ENCODE measurements around the gene PPFIBP1.

The PPFIBP1 gene

DNA sequence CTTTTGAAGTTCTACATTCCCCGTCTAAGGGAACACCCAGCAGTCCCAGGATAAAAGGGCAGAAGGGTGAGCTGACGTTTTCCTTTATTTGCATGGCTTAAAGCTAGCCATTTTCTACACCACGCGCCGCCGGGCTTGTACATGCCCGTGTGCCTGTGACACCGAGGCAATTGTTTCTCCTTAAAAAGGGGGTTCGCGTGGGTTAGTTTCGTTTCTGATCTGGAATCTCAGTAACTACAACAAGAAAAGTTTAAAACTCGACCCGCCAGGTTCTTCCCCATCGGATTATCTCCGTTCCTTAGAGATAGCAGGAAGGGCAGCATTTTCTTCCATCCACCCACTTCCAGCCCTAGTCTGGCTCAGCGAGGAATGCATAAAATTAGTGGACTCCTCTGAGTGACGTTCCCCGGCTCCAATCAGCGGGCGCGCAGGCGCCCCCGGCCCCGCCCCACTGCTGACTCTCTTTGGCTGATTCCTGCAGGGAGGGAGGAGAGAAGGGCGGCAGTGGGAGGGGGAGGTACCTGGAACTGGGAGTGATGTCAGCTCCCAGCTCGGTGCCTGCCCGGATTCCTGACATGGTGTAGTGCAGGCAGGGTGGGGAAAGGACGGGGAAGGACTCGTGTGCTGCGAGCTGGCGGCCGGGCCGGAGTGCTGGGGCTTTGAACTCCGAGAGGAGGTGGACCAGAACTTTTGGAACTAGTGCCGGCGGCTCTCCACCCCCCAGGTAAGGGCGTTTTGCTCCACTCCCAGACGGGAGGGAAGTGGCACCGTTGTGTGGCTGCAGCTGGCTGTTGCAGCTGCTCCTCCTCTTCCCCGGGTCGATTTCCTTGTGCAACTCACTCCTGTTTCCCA is at the start of gene PPFIBP1:
Gene PPFIBP1, plus strand, starts transcription at position 565 of the 852 bp plus-strand sequence. CDS start 109,191 bp downstream, outside the sequence.
- peak; percentile 97 for DNase-seq

DNA sequence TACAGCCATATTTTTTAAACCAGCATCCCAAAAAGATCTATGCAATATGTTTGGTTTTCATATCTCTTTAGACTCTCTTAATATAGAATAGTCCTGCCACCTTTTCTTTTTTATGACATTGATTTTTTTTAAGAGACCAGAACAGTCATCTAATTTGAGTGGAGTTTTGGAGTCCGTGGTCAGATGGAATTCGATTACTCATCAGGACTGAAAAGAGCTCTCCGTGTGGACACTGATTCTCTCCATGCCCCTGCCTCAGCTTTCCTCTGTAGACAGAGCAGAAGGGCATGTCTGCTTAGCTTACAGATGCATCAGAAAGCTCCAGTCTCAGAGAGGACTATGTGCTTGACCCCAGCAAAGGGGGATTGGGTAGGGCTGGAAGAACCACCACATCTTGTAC is 49.7 kb upstream of the PPFIBP1 start:
- no peak for DNase-seq

DNA sequence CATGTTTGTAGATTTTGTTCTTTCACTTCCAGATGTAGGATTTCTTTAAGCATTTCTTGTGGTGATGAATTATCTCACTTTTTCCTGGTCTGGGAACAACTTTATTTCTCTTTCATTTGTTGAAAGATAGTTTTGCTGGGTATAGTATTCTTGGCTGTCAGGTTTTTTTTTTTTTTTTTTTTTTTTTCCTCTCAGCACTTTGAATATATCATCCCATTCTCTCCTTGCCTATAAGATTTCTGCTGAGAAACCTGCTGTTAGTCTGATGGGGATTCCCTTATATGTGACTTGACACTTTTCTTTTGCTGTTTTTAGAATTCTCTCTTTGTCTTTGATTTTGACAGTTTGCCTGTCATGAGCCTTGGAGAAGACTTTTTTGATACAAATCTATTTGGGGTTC is 47.0 kb upstream of the PPFIBP1 start:
- no peak for DNase-seq

DNA sequence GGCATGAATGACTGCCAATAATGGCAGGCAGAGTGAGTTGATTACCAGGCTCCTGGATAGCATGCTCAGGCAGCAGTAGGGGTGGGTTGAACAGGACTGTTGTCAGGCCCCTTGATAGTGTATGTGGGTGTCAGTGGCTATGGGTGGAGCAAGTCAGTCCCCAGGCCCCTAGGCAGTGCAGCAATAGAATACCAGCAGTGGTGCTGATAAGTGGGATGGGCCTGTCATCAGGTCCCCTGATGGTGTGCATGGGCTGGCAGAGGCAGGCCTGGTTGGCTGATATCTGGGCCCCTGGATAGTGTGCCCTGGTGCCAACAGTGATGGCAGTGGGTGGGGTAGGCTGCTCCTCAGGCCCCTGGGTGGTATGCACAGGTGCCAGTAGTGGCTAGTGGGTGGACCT is 45.1 kb upstream of the PPFIBP1 start:
- DNase-seq = no peak

DNA sequence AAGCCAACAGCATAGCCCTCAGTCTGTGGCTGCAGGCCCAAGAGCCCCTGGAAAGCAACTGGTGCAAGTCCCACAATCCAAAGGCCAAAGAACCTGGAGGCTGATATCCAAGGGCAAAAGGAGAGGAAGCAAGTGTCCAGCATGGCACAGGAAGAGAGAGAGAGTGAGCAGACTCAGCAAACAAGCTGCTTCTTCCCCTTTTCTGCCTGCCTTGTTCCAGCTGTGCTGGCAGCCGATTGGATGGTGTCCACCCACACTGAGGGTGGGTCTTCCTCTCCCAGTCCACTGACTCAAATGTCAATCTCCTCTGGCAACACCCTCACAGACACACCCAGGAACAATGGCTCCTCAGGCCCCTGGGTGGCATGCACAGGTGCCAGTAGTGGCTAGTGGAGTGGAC is 44.0 kb upstream of the PPFIBP1 start:
- DNase-seq = no peak

DNA sequence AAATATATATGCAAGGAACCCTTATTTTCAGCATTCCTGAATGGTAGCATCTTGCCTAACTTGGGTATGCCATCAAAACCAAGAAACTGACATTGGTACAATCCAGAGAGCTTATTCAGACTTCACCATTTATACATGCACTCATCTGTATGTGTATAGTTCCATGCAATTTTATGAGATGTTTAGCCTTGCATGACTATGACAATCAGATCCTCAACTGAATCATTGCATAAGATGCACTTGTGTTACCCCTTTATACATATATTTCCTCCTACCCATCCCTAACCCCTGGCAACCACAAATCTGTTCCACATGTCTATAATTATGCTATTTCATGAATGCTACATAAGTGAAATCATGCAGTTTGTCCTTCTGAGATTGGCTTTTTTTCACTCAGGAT is 37.0 kb upstream of the PPFIBP1 start:
- DNase-seq = no peak

DNA sequence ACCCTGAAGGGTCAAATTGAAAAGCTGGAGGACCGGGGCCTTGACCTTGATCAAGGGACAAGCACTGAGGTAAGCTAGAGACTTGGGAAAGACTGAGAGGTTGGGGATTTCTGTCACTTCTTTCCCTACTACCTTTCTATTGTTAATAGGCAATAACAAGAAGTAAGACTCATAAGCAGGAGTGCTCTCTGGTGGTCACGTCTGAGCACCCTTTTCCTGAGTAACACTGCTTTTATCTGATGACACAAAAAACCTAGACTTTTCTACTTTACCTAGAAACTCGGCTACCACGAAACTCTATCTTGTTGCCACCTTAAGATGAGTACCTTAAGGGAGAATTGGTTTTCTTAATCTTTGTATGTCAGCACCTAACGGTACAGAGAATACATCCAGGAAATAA is 35.5 kb upstream of the PPFIBP1 start:
- no peak for DNase-seq

DNA sequence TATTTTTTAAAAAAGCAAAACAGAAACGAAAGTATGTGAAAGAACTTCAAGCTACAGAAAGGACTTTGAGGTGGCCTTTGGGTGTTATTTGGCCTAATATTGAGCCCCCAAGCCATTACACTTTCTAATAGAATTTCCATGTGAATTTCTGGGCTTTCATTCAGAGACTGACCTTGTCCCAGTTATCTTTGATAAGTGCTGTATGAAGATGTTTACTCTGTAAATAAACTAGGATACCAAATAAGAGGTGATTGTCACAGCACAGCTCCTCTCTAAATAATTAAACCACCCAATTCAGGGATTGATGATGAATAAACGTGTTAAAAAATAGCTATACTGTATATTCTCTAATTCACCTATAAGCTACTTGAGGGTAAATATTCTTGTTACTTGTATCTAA is 32.8 kb upstream of the PPFIBP1 start:
- no peak for DNase-seq

DNA sequence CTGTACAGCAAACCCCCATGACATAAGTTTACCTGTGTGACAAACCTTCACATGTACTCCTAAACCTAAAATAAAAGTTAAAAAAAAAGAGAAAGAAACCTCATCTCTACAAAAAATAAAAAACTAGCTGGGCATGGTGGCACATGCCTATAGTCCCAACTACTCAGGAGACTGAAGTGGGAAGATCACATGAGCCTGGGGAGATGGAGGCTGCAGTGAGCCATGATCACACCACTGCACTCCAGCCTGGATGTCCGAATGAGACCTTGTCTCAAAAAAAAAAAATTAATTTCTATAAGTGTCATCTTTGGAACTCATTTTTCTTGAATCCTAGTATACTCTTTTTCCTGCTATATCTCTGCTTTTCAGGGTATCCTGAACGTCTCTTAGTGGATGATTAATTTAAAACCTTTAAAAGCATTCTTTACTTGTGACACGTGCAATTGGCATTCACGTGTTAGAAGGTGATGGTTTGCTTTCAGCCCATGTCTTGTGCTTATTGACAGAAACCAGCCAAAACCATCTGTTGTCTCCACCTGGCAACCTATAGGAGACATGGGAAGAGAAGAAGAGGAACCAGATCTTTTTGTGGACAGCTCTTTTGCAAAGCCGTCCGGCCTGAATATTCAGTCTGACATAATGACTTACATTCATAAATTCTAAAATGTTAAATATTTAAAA is 30.6 kb upstream of the PPFIBP1 start:
- no peak for DNase-seq

DNA sequence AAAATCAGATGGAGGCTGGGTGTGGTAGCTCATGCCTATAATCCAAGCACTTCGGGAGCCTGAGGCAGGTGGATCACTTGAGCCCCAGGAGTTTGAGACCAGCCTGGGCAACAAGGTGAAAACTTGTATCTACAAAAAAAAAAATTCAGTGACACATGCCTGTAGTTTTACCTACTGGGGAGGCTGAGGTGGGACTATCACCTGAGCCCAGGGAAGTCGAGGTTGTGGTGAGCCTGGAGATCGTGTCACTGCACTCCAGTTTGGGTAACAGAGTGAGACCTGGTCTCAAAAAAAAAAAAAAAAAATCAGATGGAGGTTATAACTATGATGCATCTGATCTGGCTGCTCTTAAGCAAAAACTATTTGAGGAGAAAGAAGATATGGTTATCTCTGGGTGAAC is 26.6 kb upstream of the PPFIBP1 start:
- DNase-seq = no peak

DNA sequence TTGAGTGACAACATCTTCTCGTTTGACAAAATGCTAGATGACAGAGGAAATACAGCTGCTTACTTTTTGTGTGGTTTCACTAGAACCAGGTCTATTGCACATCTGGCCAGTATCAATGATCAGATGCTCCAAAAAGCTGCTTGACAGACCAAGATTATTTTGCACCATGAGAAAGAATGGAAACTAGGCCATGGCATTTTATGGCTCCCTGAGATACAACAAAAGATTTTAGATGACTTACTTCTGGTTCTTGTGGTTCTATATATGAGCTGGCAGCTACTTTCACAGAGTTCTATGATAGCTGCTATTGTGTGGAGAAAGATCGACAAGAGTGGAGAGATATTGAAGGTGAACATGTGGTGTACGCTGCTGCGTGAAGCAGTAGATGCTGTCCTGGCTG is 25.9 kb upstream of the PPFIBP1 start:
- no peak for DNase-seq

DNA sequence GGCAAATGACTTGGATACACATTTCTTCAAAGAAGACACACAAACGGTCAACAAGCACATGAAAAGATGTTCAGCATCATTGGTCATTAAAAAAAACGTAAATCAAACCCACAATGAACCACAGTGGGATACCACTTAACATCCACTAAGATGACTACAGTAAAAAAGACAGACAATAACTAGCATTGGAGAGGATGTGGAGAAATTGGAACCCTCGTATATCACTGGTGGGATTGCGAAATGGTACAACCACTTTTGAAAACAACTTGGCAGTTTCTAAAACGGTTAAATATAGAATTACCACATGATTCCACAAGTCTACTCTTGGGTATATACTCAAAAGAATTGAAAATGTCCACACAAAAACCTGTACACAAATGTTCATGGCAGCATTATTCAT is 25.2 kb upstream of the PPFIBP1 start:
- DNase-seq = no peak

DNA sequence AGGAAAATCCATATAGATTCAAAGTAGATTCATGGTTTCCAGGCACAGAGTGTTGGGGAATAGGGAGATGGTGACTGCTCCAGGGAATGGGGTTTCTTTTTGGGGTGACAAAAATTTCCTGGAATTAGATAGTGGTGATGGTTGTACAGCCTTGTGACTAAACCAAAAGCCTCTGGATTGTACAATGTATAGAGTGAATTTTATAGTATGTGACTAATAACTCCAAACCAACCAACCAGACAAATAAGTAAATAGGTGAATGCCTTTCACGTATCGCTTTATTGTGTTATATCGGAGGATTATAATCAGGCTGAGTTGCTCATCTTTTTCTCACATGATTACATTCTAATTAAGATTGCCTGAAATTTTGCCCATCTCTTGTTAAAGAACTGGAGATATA is 24.6 kb upstream of the PPFIBP1 start:
- no peak for DNase-seq

DNA sequence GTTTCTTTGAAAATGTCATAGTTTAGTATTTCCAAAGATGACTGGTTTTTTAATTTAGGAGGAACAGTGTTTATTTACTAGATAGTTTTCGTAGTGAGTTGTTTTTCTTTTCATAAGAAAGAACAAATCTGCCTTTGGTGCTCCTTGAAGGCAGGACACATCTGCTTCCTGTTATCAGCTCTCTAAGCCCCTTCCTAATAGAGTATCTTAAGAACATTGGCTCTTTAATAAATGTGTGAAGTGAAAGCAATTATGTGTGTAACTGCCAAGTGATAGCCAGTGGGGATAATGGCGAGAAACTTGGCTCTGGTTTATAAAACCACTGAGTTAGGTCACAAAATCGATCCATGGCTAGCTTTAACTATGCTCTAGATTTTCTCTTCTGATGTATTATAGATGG is 23.5 kb upstream of the PPFIBP1 start:
- no peak for DNase-seq

DNA sequence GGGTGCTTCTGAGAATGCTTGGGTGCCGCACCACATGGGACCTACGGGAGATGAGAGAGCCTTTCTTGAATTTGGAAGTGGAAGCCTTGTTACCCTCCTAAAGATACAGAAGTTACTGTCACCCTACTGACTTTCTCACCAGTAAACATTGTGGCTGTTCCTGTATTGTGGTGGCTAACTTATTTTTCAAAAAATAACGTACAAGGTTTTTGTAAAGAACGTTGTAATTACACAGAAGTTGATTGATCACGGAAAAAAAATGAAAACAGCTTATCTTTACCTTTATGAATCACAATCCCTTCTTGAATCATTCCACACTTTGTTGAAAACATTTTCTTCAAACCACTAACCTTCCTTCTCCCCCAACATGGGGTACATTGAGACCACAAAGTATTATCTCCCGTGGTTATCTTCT is 22.0 kb upstream of the PPFIBP1 start:
- no peak for DNase-seq

DNA sequence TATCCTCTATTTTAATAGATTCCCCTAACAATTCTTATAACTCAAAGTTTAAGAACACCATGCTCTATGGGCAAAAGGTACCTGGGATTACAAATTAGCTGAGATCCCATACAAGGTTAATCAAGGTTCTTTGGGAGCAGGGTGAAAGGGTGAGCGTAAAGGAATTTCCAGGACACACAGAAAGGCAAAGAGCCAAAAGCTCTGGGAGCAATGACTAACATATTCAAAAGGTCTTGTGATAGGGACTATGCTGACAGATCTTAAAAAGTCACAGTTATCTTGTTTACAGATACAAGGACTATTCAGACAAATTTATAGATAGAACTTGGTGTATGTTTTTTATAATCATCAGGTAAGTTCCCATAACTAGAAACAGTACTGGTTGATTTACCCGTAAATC is 19.5 kb upstream of the PPFIBP1 start:
- DNase-seq = no peak

DNA sequence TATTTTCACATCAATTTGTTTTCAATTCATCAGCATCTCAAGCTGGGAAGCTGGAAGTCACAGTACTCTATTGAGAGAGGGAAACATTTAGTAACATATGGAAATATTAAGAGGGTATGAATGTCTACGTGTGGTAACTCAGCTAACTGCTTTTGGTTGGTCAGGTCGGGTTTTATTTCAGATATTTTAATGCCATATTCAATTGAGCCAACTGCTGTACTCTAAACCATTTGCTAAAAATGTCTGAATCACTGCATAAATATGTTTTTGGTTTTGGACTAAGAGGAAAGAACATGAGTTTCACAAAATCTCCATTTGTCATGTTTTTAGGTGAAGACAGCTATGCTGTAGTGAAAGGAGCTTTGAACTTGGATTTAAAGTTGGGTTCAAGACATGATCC is 18.9 kb upstream of the PPFIBP1 start:
- no peak for DNase-seq

DNA sequence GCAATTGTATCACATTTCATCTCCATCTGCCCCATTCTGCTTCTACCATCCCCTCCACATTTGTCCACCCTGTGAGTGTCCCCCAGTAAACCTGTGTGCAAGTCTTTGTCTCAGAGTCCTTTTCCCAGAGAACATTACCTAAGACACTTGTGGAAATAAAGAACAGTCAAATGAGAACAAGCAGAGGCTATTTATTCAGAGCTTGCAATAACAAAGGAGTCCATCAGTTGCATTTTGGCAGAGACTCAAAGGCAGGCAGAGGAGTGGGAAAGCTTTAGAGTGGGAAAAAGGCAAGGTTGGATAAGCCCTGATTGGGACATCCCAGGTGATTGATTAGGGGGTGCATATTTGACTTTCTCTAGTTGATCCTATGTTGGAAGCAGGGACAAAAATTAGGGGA is 18.2 kb upstream of the PPFIBP1 start:
- no peak for DNase-seq

DNA sequence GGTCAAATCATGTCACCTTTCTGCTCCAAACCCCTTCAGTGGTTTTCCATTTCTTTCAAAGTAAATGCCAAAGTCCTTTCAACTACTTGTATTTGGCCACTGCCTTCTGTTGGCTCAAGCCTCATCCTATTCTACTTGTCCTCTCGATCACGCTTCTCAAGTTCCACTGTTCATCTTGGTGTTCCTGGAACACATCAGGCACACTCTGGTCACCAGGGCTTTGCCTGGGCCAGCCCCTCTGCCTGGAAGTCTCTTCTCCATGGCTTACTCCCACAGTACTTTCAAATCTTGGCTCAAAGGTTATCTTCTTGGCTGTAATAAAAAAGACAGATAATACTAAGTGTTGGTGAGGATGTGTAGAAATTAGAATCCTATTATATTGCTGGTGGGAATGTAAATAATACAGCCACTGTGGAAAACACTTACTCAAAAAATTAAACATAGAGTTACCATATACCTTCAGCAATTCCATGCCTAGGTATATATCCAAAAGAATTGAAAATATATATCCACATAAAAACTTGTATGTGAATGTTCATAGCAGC is 17.3 kb upstream of the PPFIBP1 start:
- no peak for DNase-seq

DNA sequence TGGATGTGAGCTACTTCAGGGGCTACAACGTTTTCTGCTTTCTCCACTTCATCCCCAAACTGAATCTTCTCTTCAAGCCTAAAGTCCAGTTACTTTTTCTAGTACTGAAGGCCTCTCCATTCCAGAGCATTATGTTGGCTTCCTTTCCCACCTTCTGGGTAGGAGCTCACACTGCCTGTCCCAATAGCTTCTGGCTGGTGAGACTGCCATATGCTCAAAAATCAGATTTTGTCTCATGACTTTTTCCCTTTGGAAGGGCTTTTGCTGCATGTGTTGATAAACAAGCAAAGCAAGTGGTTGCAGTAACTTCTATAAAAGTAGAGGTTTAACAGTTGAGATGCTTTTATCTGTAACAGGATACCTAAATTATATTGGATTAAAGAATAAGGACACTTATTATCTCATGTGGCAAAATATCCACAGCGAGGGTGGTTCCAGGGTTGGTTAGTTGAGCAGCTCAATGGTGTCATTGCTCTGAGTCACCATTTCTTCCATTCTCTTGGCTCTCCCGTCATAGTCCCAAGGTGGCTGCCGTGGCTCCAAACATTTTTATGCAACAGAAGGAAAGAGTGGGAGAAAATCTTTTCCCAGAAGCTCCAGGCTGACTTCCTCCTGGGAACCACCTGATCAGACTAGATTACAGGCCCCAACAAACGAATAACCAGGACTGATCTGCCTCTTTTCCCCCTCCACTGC is 15.1 kb upstream of the PPFIBP1 start:
- no peak for DNase-seq

DNA sequence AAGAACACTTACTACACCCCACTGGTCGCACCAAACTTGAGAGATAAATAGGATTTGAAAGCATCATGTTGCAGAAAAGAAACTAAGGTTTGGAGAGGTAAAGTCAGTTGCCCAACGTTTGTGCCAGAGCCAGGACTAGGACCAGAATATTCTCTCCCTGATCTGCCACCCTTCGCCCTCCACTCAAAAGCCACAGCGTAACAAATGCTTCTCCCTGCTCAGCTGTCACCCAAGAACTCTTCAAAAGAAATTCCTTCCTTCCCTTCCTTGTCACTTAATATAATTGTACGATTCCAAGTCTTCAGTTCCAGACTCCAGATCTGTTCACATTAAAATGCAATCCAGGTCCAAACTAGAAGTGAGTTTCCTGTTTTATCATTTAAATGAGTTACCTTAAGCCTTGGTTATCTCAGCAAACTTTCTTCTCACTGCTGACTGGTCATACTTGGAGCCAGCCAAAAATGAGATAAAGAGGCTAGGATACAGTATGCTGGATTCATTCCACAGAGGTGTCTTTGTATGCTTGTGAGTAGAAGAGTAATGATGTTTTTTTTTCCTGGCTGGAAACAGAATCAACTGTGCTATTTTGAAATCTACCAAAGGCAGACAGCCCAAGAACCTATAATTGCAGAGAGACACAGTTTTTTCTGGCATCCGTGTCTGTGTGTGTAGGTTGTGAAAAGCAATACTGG is 12.8 kb upstream of the PPFIBP1 start:
- DNase-seq = no peak

DNA sequence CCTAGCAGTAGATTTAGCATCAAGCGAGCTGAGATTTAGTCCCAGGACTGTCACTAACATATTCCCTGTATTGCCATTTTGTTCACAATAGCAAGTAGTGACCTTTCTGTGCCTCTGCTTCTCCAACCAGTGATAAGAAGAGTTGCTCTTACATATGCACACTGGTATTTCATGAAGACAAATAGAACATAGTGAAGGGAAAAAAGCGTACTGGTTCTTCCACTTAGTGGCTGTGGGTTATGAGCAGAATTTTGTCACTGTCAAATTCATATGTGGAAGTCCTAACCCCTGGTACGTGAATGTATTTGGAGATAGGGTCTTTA is 12.3 kb upstream of the PPFIBP1 start:
- no peak for DNase-seq

DNA sequence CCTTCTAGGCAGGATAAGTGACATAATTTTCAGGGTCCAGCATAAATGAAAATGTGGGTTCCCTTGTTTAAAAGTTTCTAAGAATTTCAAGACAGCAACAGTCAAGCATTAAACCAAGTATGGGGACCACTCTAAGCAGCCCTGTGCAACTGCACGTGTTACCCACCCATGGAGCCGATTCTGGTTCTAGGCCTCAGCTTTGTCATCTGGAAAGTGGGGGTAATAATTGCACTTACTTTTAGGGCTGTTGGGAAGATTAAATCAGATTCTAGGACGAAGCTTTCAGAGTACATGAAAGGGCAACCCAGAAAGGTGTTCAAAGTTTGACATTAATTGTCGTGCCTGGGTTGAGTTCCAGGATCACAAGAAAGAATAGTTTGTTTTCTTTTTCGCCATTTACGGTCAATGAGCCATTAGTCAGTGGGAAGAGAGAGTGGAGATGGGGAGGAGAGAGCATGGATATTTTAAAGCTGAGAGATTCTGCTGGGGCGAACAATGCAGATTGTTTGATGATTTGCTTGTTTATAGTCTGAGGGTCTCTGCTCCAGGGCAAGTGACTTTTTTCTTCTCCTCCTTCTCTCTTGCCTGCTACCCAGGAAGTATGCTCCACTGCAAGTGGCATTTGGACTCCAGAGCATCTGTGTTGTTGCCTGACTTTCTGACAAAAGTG is 10.7 kb upstream of the PPFIBP1 start:
- no peak for DNase-seq

All from midbrain (tissue), 1 donor.